B cell (primary cell): ENCODE data around the gene HS1BP3. TPM values are rescaled to one million over a fixed set of nuclear protein-coding genes. Genes with fewer than 3 reads are reported as not detected.

ENCODE experiments used
- ATAC-seq: fragments of 200-7000 bp; cut with Tn5 transposase; one replicate; pipeline ENCODE4 v1.10.0; 2021; ENCODE audit warnings: low read depth, mild to moderate bottlenecking, moderate number of reproducible peaks, moderate library complexity
- CTCF ChIA-PET: fragments of 350-600 bp; sonication (Branson Sonifier 250); formaldehyde crosslinking; loops from one replicate; lab custom pipeline; 2021; ENCODE audit warnings: antibody characterized with exemption, inconsistent platforms; lab: Charles Lee
- POLR2A ChIA-PET: fragments of 350-600 bp; sonication (Branson Sonifier 250); formaldehyde crosslinking; loops from one replicate; lab custom pipeline; 2021; ENCODE audit warnings: antibody characterized with exemption; lab: Charles Lee
- DNase-seq: peaks from one replicate; pipeline ENCODE4 v3.0.0; 2013
- H2AFZ ChIP-seq: 2 replicates; pipeline ENCODE4 v1.6.1; 2012; ENCODE audit warnings: mild to moderate bottlenecking, low read depth, low read length; ENCODE audit not compliant: insufficient read depth, poor library complexity, severe bottlenecking
- H3K27ac ChIP-seq, 2 donors: 1 replicate in 1 of 2; 2 replicates in 1 of 2; pipeline ENCODE4 v1.5.1; 2012 to 2013; ENCODE audit warnings: low read length in 2 of 2, mild to moderate bottlenecking in 2 of 2, moderate library complexity in 1 of 2
- H3K27me3 ChIP-seq, 4 experiments: fragments of 200-600 bp in 1 of 4; sonication (generic) in 1 of 4; replicated peaks in 1 of 4; 1 replicate in 2 of 4; 2 replicates in 2 of 4; pipeline versions ENCODE4 v1.6.1 to v1.7.0; 2013 to 2016; ENCODE audit warnings: low read length in 3 of 4, mild to moderate bottlenecking in 2 of 4, mixed read lengths in 1 of 4, moderate library complexity in 1 of 4; ENCODE audit not compliant: insufficient read depth in 4 of 4, control insufficient read depth in 3 of 4; ENCODE audit errors: control extremely low read depth in 1 of 4
- H3K36me3 ChIP-seq, 2 experiments: replicated peaks in 1 of 2; 1 replicate in 1 of 2; 2 replicates in 1 of 2; pipeline versions ENCODE4 v1.6.1 to v1.7.1; 2013; ENCODE audit warnings: low read length in 1 of 2; ENCODE audit not compliant: insufficient read depth in 2 of 2, control insufficient read depth in 1 of 2; ENCODE audit errors: control extremely low read depth in 1 of 2, extremely low read depth in 1 of 2
- H3K4me1 ChIP-seq, 2 donors: fragments of 200-600 bp in 1 of 2; sonication (generic) in 1 of 2; 1 replicate in 1 of 2; 2 replicates in 1 of 2; pipeline versions ENCODE4 v1.5.1 to v1.6.1; 2013 to 2017; ENCODE audit warnings: low read length in 2 of 2; ENCODE audit not compliant: control insufficient read depth in 2 of 2, insufficient read depth in 2 of 2
- H3K4me2 ChIP-seq: replicated peaks from 2 replicates; pipeline ENCODE3; 2012; ENCODE audit warnings: mild to moderate bottlenecking, low read depth, low read length; ENCODE audit not compliant: poor library complexity, severe bottlenecking
- H3K4me3 ChIP-seq, 5 experiments: fragments of 200-600 bp in 1 of 5; sonication (generic) in 1 of 5; 1 replicate in 3 of 5; 2 replicates in 2 of 5; pipeline versions ENCODE4 v1.5.1 to v1.7.0; 2011 to 2016; ENCODE audit warnings: low read length in 4 of 5, mild to moderate bottlenecking in 4 of 5, low read depth in 2 of 5, control low read depth in 1 of 5, moderate library complexity in 1 of 5; ENCODE audit not compliant: insufficient read depth in 1 of 5; ENCODE audit errors: control extremely low read depth in 1 of 5, extremely low read depth in 1 of 5
- H3K79me2 ChIP-seq: fragments of 200-600 bp; sonication (generic); one replicate; pipeline ENCODE4 v1.6.0; 2016; ENCODE audit warnings: low read length; ENCODE audit not compliant: control insufficient read depth, insufficient read depth
- H3K9ac ChIP-seq: fragments of 200-600 bp; sonication (generic); 2 replicates; pipeline ENCODE4 v1.6.1; 2017; ENCODE audit warnings: mild to moderate bottlenecking, low read length, moderate library complexity
- H3K9me3 ChIP-seq, 3 donors: one replicate each; pipeline versions ENCODE4 v1.6.1 to v1.7.1; 2013; ENCODE audit warnings: low read length in 2 of 3; ENCODE audit not compliant: control insufficient read depth in 2 of 3, insufficient read depth in 1 of 3; ENCODE audit errors: control extremely low read depth in 1 of 3
- H4K20me1 ChIP-seq: 2 replicates; pipeline ENCODE4 v1.6.0; 2012; ENCODE audit warnings: mild to moderate bottlenecking, low read length; ENCODE audit not compliant: insufficient read depth, control insufficient read depth, poor library complexity, severe bottlenecking
- H3K27ac Mint-ChIP-seq: one replicate; pipeline ENCODE4 v1.8.0; 2021; ENCODE audit warnings: mixed read lengths
- H3K27me3 Mint-ChIP-seq: one replicate; pipeline ENCODE4 v1.8.0; 2021; ENCODE audit warnings: mixed read lengths
- H3K4me1 Mint-ChIP-seq: one replicate; pipeline ENCODE4 v1.8.0; 2021; ENCODE audit warnings: mixed read lengths
- H3K4me3 Mint-ChIP-seq: one replicate; pipeline ENCODE4 v1.8.0; 2021; ENCODE audit warnings: mixed read lengths
- H3K9me3 Mint-ChIP-seq: one replicate; pipeline ENCODE4 v1.8.0; 2022; ENCODE audit warnings: mixed read lengths; ENCODE audit not compliant: insufficient read depth
- CTCF ChIP-seq: fragments of 200-600 bp; IDR thresholded peaks from one replicate; pipeline ENCODE4 v1.8.0; 2022; ENCODE audit warnings: antibody characterized with exemption, mild to moderate bottlenecking
- WGBS: methylation state at CpG from one replicate; pipeline ENCODE4 v1.1.5; 2013; ENCODE audit warnings: missing lambda C conversion rate; ENCODE audit not compliant: insufficient coverage; 5-methylcytosine and 5-hydroxymethylcytosine counted together
- intact Hi-C: fragments of 100-400 bp; cut with micrococcal nuclease; formaldehyde crosslinking; loops from one replicate; pipeline ENCODE4 v1.10.0; 2022
- polyA plus RNA-seq: library from polyadenylated mRNA; depleted of rRNA; stranded (reverse); fragments of >200 nt; gene quantifications from 2 replicates; pipeline ENCODE4 v1.2.3, GENCODE V29; 2012
- total RNA-seq, 2 donors: library from RNA; stranded (reverse); fragments of 120-200 nt in 1 of 2; gene quantifications; 1 replicate in 1 of 2; 2 replicates in 1 of 2; pipeline versions ENCODE4 v1.2.3 to v1.2.4, GENCODE V29; 2013 to 2022

The HS1BP3 gene
- total and polyA plus RNA-seq, 2 donors (not counting 1 experiment from before 2014, with no cell fraction given) = 27.8 to 28.7 TPM

- WGBS = 75% methylated on average over 5 of the region's 7 CpGs
- no peak for DNase-seq
- peaks cover 18% of the 10 kb centered on the region for H3K79me2 ChIP-seq
Measured at GRCh38 chr2:20653695-20654534, 3.0 kb upstream of the HS1BP3 start.

More at GRCh38 chr2:20653695-20654534, 3.0 kb upstream of the HS1BP3 start:
- TF ChIP-seq CTCF = no peak
- ChIA-PET CTCF (interaction anchor here (0.9 to 9.9 kb wide), 6 partner anchors 10 to 310 kb away, joined by 3 to 139 read pairs (median 8); partner anchors contain the start of gene GDF7), POLR2A (no interaction called here)
- intact Hi-C loops = loop anchor here (5.0 kb wide), 1 partner anchor 57 kb away; no protein-coding TSS in a partner anchor
- Histone ChIP-seq H4K20me1 (no peaks in the 10 kb centered on the region), H3K4me3 (no peak overlapping the region), H3K9ac (no peak overlapping the region), H2AFZ (no peak overlapping the region), H3K4me1 (peaks cover 22 to 26% of the 10 kb centered on the region in 2 donors), H3K36me3 (no peaks in the 10 kb centered on the region), H3K27me3 (peaks cover 0 to 4% (median 0%) of the 10 kb centered on the region in 4 experiments), H3K27ac (no peak overlapping the region), H3K9me3 (no peaks in the 10 kb centered on the region), H3K4me2 (no peak overlapping the region)
- Mint-ChIP-seq H3K9me3 (no peaks in the 10 kb centered on the region), H3K27ac (no peak overlapping the region), H3K27me3 (peaks cover 12% of the 10 kb centered on the region), H3K4me3 (no peak overlapping the region), H3K4me1 (peaks cover 26% of the 10 kb centered on the region)
- ATAC-seq = no peak
